Measurements from ENCODE around the gene MAP3K10.

MAP3K10 gene

GRCh38 chr19:40174092-40174491 is 17.1 kb upstream of the MAP3K10 start:
- DNase-seq, result no peak

- no peak for DNase-seq
Observed at GRCh38 chr19:40175820-40176219, 15.4 kb upstream of the MAP3K10 start.

GRCh38 chr19:40177286-40178070 is 13.7 kb upstream of the MAP3K10 start:
- no peak for DNase-seq

GRCh38 chr19:40178756-40179155 is 12.5 kb upstream of the MAP3K10 start:
- DNase-seq, result no peak

- no peak for DNase-seq
Observed at GRCh38 chr19:40184273-40184672, 7.0 kb upstream of the MAP3K10 start.

GRCh38 chr19:40191836-40192646 is 815 bp downstream of the MAP3K10 start:
- peak; percentile 30 for DNase-seq

GRCh38 chr19:40192758-40193586 is 1.7 kb downstream of the MAP3K10 start:
- DNase-seq, result peak; percentile 24

GRCh38 chr19:40193587-40193849 is 2.3 kb downstream of the MAP3K10 start:
- peak; percentile 54 for DNase-seq

GRCh38 chr19:40198272-40198990 is 7.2 kb downstream of the MAP3K10 start:
- no peak for DNase-seq

- DNase-seq, result no peak
Observed at GRCh38 chr19:40200341-40201099, 9.3 kb downstream of the MAP3K10 start.

GRCh38 chr19:40204381-40204780 is 13.2 kb downstream of the MAP3K10 start:
- DNase-seq, result no peak

GRCh38 chr19:40205760-40206159 is 14.5 kb downstream of the MAP3K10 start:
- DNase-seq, result no peak

GRCh38 chr19:40208602-40209001 is 17.4 kb downstream of the MAP3K10 start:
- DNase-seq, result no peak

- no peak for DNase-seq
Observed at GRCh38 chr19:40210889-40211288, 19.7 kb downstream of the MAP3K10 start.

- DNase-seq, result no peak
Observed at GRCh38 chr19:40213251-40213829, 22.1 kb downstream of the MAP3K10 start.

- no peak for DNase-seq
Observed at GRCh38 chr19:40213882-40214570, 22.8 kb downstream of the MAP3K10 start.

- no peak for DNase-seq
Observed at GRCh38 chr19:40214936-40215335, 23.7 kb downstream of the MAP3K10 start.

- no peak for DNase-seq
Observed at GRCh38 chr19:40216013-40216776, 25.0 kb downstream of the MAP3K10 start.

- no peak for DNase-seq
Observed at GRCh38 chr19:40216777-40217026, 25.5 kb downstream of the MAP3K10 start.
